GM15510 (cell line): ENCODE results near the gene AOPEP.

Experiments
- POLR2A ChIP-seq: IDR thresholded peaks from 3 replicates; pipeline ENCODE4 v1.6.1; 2011; ENCODE audit warnings: borderline replicate concordance; ENCODE audit not compliant: insufficient read length; ENCODE audit errors: extremely low read depth

AOPEP gene

DNA sequence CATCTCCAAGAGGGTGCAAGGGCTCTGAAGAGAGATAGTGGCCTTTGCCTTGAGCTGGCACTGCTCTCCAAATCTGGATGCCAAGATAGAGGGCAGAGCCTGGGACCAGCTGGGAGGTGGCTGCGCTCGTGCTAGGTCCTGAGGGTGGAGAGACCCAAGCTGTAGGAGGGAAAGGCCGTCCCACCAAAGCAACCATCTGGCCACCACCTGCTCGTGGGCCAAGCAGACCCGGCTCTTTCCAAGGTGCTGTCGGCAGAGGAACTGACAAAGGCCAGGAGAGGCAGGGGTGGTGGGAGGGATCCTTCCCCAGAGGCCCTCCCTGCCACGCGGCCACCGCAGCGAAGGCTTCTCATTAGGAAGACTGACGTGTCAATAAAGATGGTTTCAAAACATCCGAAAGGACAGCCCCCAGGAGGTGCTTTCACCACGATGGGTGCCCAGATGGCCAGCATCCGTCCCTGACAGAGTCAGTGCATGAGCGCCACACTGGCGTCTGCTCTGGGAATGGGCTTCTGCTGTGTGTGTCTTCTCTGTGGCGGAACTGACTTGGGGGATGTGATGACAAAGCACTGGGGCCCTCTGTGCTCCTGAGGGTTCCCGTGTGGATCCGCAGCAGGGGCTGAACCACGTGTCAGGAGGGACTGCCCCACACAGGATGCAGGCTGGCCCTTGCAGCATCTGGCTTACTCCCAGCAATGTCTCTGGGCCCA, 377.5 kb downstream of the AOPEP start:
- no peak for TF ChIP-seq POLR2A

DNA sequence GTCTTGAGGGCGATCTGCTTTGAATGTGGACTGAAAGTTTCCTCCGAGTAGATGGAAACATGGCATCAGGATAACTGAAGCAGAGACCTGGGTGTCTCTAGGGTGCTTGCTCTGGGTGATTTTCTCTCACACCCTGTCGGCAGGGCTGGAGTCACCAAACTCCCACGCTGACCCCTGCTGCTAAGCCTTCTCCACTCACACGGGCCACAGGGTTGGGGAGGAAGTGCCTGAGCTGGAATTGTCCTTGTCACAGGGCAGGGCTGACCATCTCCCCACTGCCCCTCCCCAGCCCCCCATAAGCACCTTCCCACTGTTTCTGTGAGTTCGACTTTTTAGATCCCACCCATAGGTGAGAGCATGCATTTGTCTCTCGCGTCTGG, 378.1 kb downstream of the AOPEP start:
- TF ChIP-seq POLR2A: no peak

- no peak for TF ChIP-seq POLR2A
Observed at GRCh38 chr9:95104980-95105379, 378.5 kb downstream of the AOPEP start.

GRCh38 chr9:95105519-95106287, 379.2 kb downstream of the AOPEP start:
- TF ChIP-seq POLR2A: no peak

GRCh38 chr9:95107001-95107749, 380.7 kb downstream of the AOPEP start:
- no peak for TF ChIP-seq POLR2A

DNA sequence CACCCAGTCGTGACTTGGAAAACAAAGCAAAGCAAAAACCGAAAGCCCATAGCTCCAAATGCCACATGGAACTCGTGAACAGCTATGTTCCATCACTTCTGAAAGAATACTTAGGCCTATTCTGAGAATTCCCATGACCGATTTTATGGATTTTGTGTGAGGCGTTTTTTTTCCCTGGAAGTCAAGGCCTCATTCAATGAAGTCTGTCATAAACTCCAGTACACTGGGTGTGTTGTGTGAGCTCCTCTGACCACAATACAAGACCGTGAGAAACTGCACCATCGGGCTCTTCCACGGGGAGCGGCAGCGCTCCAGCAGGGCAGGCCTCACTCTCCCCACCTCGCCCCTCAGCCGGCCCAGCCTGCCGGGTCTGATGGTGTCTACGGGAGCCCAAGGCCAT, 381.5 kb downstream of the AOPEP start:
- TF ChIP-seq POLR2A: no peak

GRCh38 chr9:95108777-95109176, 382.3 kb downstream of the AOPEP start:
- no peak for TF ChIP-seq POLR2A

- no peak for TF ChIP-seq POLR2A
Observed at GRCh38 chr9:95109456-95109855, 383.0 kb downstream of the AOPEP start.

DNA sequence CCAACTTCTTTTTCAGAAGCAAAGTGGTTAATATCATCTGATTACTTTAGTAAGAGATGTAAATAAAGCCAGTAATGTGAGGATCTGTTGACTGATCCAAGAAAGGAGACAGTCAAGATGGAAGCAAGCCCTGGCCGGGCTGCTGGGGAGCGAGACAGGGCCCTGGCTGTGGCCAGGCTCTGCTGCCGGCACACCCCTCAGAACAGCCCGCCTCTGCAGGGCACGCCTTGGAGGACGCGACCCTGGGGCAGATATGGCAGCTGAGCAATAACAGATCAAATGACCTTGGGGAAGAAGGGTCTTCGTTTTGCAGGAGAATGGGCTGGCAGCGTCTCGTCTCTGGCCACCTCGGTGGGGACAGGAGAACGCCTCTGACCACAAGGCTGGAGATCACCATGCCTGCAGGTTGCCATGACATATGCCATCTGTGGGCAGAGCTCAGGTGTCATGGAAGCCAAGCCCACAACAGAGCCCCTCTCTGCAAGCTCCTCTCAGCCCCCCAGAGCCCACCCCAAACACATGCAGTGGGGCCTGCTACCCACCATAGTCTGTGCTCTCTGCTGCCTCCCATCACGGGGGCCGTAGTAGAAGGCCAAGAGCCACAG, 384.5 kb downstream of the AOPEP start:
- no peak for TF ChIP-seq POLR2A

DNA sequence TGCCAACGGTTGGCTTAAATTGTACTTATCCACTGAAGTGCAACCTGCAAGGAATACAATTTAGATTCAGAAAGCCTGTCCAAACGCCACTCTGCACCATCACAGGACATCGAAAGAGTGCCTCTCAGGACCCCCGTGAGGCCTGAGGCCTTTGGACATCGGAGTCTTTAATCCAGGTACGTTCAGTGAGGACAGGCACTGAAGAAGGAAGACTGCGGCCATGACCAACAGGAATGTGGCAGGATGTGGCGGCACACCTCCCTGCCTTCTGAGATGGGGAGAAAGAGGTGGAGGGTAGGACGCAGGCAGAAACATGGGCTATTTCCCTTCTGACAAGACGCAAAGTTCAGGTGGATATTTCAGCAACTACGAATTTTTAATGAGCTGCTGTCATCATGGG, 385.2 kb downstream of the AOPEP start:
- no peak for TF ChIP-seq POLR2A

GRCh38 chr9:95112436-95113280, 386.2 kb downstream of the AOPEP start:
- no peak for TF ChIP-seq POLR2A

- no peak for TF ChIP-seq POLR2A
Observed at GRCh38 chr9:95115104-95115503, 388.6 kb downstream of the AOPEP start.

- no peak for TF ChIP-seq POLR2A
Observed at GRCh38 chr9:95116002-95116807, 389.7 kb downstream of the AOPEP start.

DNA sequence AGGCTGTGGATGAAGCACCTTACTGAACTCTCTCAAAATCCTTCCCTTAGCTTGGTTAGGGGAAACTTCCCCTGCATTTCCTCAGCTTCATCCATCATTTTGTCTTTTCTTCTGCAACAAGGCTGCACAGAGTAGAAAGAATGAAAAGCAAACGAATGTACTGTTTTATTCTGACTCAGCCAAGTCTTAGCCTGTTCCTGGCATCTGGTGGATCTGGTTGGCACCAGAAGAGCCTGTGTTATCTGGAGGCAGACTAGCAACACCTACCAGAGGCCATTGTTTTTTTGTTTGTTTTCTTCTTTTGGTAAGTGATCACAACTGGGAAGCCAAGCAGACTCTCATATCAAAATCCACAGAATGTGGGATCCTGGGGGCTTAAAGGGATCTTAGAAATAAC, 390.3 kb downstream of the AOPEP start:
- no peak for TF ChIP-seq POLR2A

DNA sequence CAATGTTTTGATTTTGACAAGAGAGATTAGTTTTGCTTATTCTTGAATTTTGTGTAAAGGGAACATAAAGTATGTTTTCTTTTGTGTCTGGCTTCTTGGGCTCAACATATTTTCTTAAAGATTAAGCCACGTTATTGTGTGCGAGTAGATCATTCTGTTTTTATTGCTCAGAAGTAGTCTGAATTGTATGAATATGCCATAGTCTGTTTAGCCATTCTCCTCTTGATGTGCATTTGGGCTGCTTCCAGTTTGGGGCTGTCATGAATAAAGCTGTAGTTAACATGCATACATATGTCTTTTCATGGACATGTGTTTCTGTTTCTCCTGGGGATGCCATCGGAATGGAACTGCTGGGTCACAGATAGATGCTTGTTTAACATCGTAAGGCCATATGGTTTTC, 392.1 kb downstream of the AOPEP start:
- no peak for TF ChIP-seq POLR2A
